Thoracic aorta (tissue), 2 donors: Measurements from ENCODE around the gene GNLY. TPM values are rescaled to one million over a fixed set of nuclear protein-coding genes. Genes with fewer than 3 reads are reported as not detected.

Experiments
- ATAC-seq: fragments of 150-250 bp; one replicate; pipeline ENCODE4 v1.8.0; 2017; ENCODE audit warnings: low read depth; ENCODE audit not compliant: insufficient number of reproducible peaks, low FRiP score
- DNase-seq: peaks from one replicate; pipeline ENCODE4 v3.0.0-alpha.2; 2020; ENCODE audit warnings: low spot score
- H3K27ac ChIP-seq, 2 donors: fragments of 200-600 bp; sonication (generic); 1 replicate in 1 of 2; 2 replicates in 1 of 2; pipeline ENCODE4 v1.5.1; 2016; ENCODE audit warnings: mild to moderate bottlenecking in 2 of 2, moderate library complexity in 2 of 2
- H3K27me3 ChIP-seq: fragments of 200-600 bp; sonication (generic); replicated peaks from 2 replicates; pipeline ENCODE4 v1.6.0; 2016; ENCODE audit warnings: mild to moderate bottlenecking; ENCODE audit not compliant: insufficient read depth
- H3K36me3 ChIP-seq: fragments of 200-600 bp; sonication (generic); one replicate; pipeline ENCODE4 v1.5.1; 2016
- H3K4me1 ChIP-seq, 2 donors: fragments of 200-600 bp; sonication (generic); 1 replicate in 1 of 2; 2 replicates in 1 of 2; pipeline versions ENCODE4 v1.5.1 to v1.6.0; 2016; ENCODE audit warnings: low read depth in 2 of 2, mild to moderate bottlenecking in 1 of 2; ENCODE audit not compliant: control insufficient read depth in 1 of 2
- H3K4me3 ChIP-seq: fragments of 200-600 bp; sonication (generic); 2 replicates; pipeline ENCODE4 v1.5.1; 2016; ENCODE audit warnings: mild to moderate bottlenecking
- H3K9me3 ChIP-seq: fragments of 200-600 bp; sonication (generic); 2 replicates; pipeline ENCODE4 v1.5.1; 2016
- CTCF ChIP-seq: fragments of 200-600 bp; sonication (generic); IDR thresholded peaks from one replicate; pipeline ENCODE4 v1.5.1; 2019; ENCODE audit warnings: antibody characterized with exemption
- total RNA-seq, 2 donors: library from RNA; depleted of rRNA; stranded (reverse); fragments of >200 nt; gene quantifications; one replicate each; pipeline versions ENCODE4 v1.1.0 to v1.2.3, GENCODE V29; 2016

Gene GNLY
- total RNA-seq, 2 donors from 2014 or later, result 1.5 to 8.5 TPM

- DNase-seq, result no peak
These were observed 32.9 kb upstream of the GNLY start for GRCh38 chr2:85661139-85661858.

GRCh38 chr2:85662899-85663593 is 31.1 kb upstream of the GNLY start:
- Histone ChIP-seq H3K9me3 (no peaks in the 10 kb centered on the region), H3K4me3 (no peak overlapping the region), H3K27me3 (no peaks in the 10 kb centered on the region), H3K27ac (peak overlapping the region in 1 of 2 donors; percentile 36), H3K4me1 (peaks cover 3 to 13% of the 10 kb centered on the region in 2 donors), H3K36me3 (no peaks in the 10 kb centered on the region)
- ATAC-seq (peak; percentile 89), DNase-seq (peak; percentile 39)
- TF ChIP-seq CTCF, result no peak

More at GRCh38 chr2:85661139-85661858, 32.9 kb upstream of the GNLY start:
- no peaks in the 10 kb centered on the region for H3K27me3 ChIP-seq
- H3K9me3 ChIP-seq, result no peaks in the 10 kb centered on the region
- TF ChIP-seq CTCF, result no peak
- no peak overlapping the region for H3K27ac ChIP-seq
- no peak overlapping the region for H3K4me3 ChIP-seq
- no peaks in the 10 kb centered on the region for H3K36me3 ChIP-seq
- ATAC-seq, result no peak
- peaks cover 3 to 13% of the 10 kb centered on the region in 2 donors for H3K4me1 ChIP-seq

- TF ChIP-seq CTCF, result no peak
- Histone ChIP-seq H3K9me3 (no peaks in the 10 kb centered on the region), H3K4me3 (no peak overlapping the region), H3K27ac (peak overlapping the region in 1 of 2 donors; percentile 36), H3K27me3 (no peaks in the 10 kb centered on the region), H3K4me1 (peaks cover 3 to 13% of the 10 kb centered on the region in 2 donors), H3K36me3 (no peaks in the 10 kb centered on the region)
- DNase-seq, result no peak
- no peak for ATAC-seq
These were observed 30.3 kb upstream of the GNLY start for GRCh38 chr2:85663594-85664565.

- DNase-seq, result no peak
- Histone ChIP-seq H3K4me3 (no peak overlapping the region), H3K36me3 (no peaks in the 10 kb centered on the region), H3K27ac (no peak overlapping the region), H3K4me1 (peaks cover 3 to 13% of the 10 kb centered on the region in 2 donors), H3K27me3 (no peaks in the 10 kb centered on the region), H3K9me3 (no peaks in the 10 kb centered on the region)
- no peak for ATAC-seq
- no peak for TF ChIP-seq CTCF
These were observed 28.8 kb upstream of the GNLY start for GRCh38 chr2:85665264-85665937.
